ENCODE data around the gene KSR2.
"Not testable (repeated sequence)": the region's sequence is repeated elsewhere in the genome, so short reads cannot be mapped to it uniquely, and the experiment has no call there.

KSR2 gene

DNA sequence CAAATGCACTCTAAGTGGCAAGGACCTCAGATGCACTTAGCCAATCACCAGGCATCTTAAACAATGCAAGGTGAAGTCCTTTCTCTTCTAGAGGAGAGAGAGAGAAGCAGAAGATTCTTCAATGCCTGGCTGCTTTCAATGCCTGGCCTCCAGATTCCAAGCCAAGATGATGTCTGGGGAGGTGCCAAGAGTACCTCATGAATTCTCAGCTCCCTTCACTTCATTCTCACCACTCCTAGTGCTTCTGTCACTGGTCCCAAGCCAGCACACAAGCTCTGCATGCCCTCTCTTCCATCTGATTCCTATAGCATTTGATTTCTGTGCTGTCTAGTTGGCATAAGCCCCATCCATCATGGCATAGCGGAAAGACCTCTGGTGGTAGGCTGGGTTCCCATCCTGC lies 225.0 kb downstream of the KSR2 start:
- DNase-seq = no peak

DNA sequence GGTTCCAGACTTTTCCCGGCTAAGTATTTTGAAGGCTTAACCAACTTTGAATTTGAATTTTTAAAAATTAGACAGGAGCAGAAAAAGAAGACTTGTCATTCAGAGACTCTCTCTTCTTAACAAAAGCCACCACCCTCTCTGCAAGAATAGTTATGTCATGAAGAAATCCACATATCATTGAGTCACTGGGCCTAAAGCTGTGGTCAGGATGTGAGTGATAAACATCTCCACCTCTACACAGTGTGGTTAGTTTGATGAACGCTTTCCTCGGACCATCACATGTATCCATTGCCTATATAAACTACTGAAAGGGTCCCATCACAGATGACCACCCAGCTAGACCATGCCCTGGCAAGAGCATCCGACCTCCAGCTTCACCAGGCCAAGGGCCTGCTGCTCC lies 226.1 kb downstream of the KSR2 start:
- no peak for DNase-seq

DNA sequence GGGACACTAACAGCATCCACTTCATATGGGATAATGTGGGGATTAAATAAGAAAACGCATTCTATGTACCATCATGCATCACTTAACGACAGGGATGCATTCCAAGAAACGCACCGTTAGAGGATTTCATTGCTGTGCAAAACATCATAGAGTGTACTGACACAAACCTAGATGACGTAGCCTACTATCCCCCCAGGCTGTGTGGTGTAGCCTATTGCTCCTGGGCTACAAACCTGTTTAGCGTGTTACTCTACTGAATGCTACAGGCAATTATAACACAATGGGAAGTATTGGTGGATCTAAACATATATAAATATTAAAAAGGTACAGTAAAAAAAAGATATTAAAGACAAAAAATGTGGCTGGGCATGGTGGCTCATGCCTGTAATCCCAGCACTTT lies 230.6 kb downstream of the KSR2 start:
- DNase-seq = no peak

DNA sequence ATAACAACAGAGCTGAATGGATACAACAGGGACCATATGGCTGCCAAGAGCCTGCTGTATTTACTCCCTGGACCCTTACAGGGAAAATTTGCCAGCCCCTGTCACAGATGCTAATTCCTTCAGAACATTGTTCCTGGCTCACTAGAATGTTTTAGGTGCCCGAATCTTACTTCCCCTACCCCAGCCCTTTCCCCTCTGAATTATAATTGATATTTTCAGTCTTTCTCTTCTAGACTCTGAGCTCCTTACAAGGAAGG lies 235.3 kb downstream of the KSR2 start:
- no peak for DNase-seq

DNA sequence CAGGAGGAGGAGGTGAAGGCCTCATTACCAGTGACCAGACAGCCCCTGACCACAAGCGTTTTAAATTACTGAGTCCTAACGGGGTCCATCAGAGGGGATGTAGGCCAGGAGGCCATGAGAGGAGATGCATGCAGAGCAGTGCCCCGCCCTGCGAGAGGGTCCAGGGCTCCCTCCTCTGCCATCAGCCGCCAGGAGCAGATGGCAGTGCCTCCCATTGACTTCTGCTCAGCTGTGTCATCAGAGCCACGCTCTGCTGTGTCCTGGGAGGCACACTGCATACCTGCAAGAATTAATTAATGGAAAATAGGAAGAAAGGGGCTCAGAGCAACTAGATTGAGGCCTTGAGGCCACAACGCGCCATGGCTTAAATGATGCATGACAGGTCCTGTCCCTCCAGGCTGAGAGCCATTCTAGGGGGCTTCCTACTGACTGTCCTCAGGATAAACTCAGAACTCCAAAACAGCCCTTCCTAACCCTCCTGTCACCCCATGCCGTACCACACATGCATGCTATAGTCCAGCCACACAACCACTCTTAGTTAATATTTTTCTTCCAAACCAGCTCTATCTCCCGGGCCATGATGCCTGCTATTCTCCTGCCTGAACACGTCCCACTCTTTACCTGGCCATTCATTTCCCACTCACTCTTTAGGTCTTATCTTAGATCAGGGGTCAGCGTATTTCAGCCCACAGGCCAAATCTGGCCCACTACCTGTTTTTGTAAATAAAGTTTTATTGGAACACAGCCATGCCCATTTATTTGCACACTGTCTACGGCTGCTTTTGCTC lies 235.8 kb downstream of the KSR2 start:
- no peak for DNase-seq

DNA sequence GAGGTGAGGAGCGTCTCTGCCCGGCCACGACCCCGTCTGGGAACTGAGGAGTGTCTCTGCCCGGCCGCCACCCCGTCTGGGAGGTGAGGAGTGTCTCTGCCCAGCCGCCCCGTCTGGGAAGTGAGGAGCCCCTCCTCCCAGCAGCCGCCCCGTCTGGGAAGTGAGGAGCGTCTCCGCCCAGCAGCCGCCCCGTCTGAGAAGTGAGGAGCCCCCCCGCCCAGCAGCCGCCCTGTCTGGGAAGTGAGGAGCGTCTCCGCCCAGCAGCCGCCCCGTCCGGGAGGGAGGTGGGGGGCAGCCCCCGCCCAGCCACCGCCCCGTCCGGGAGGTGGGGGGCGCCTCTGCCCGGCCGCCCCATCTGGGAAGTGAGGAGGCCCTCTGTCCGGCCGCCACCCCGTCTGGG lies 237.7 kb downstream of the KSR2 start:
- not testable (repeated sequence) for DNase-seq

DNA sequence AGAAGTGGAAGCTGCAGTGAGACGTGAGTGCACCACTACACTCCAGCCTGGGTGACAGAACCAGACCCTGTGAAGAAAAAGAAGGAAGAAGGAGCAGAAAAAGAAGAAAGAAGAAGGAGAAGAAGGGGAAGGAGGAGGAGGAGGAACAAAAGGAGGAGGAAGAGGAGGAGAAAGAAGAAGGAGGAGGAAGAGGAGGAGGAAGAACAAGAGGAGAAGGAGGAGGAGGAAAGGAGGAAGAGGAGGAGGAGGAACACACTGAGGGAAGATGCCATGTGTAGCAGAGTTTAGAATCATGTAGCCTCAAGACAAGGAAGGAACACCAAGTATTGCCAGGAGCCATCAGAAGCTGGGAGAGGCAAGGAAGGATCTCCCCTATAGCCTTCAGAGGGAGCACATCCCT lies 241.5 kb downstream of the KSR2 start:
- DNase-seq = no peak

DNA sequence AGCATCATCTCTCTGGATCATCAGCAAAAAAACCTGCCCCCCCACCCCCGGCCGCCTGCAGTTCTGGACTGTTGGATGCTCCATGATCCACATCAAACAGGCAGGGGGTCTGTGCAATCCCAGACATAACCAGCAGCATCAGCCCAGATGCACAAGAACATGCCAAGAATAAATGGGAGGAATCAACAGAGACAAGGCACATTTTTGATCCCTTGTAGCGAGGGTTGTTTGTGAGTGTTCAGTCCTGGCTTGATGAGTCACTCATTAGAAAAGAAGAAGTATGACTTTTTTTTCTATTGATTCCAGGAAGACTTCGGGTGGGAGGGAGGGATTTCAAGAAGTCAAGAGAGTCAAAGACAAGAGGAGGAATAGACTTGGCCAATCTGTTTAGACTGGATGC lies 244.2 kb downstream of the KSR2 start:
- no peak for DNase-seq

DNA sequence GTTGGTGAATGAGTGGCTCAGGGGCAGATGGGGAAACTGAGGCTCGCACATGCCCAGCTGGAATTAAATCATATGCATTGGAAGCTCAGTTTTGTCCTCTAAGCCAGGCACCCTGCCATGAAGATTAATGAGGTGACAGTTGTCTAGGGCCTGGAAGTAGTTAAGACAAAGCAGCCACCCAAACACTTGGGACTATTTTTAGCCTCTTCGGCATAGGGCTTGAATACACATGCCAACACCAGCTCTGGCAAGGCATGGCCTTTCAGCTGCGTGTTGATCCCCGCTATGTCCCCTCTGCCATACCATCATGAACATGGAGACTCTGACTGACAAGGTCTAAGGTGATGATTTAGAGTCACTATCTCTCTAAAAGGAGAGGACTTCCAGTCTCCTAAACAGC lies 250.2 kb downstream of the KSR2 start:
- no peak for DNase-seq

DNA sequence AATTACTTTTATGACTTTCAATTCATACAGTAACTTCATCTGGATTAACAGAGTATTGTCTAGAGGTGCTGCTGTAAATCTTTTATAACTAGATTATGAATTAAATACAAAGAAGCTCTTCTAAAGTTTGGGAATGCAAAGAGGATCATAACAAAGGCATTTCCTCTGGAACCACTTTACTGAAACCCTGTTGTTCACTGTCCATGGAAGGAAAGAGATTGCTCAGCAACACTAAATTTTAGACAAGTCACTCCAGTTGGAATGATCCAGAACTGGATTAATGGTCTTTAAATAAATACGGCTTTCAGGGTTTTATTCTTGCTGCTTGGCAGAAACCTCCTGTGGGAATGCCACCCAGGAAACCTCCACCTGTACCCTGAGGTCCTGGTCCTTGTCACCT lies 250.6 kb downstream of the KSR2 start:
- no peak for DNase-seq

DNA sequence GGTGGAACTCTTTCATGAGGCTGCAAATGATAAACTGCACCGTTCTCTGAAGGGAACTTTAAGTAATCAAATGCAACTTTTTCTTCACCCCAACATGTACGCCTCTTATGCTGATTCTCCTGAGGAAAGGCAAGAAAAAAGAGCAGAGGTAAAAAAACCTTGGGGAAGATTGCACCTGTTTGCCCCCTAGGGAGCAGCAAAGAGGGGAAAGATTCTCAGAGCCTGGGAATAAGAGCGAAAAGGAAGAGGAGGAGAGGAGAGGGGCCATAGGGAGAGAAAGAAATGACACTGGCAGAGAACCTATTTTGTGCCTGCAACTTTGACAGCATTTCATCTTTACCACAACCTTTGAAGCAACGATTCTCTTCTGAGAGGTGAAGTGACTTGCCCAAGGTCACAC lies 254.6 kb downstream of the KSR2 start:
- no peak for DNase-seq

DNA sequence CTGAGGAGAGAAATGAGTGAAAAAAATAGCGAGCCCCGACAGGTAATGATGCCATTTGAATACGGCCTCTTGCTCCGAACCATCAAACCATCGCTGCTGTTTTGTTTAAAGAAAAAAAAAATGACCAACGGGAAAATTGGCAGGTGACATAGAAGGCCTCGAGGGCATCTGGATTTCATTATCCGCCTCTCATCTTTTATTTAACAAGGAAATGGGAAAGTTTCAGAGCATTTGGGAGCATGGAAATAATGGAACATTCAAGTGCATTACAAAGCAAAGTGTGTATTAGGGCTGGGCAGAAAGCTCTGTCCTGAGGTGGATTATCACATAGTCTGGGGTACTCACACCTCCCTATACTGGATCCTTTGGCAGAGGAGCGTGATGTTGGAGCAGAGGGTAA lies 258.7 kb downstream of the KSR2 start:
- no peak for DNase-seq

DNA sequence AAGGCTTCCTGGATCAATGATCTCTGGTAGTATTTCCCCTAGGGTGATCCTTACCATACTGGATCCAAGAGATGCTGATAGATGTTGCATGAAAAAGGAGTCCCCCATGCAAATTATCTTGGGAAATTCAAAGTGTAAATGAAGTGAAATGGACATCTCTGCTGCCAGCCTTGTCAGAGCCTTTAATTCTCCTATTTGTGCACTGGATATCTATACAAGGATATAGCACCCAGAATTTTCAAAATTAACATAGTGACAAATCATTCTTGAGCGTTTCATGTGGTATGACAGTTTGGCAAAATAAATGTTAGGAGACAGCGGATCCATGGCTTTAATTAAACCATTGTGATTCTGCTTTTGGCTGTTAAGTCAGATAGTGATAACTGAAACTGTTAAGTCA lies 260.9 kb downstream of the KSR2 start:
- no peak for DNase-seq

DNA sequence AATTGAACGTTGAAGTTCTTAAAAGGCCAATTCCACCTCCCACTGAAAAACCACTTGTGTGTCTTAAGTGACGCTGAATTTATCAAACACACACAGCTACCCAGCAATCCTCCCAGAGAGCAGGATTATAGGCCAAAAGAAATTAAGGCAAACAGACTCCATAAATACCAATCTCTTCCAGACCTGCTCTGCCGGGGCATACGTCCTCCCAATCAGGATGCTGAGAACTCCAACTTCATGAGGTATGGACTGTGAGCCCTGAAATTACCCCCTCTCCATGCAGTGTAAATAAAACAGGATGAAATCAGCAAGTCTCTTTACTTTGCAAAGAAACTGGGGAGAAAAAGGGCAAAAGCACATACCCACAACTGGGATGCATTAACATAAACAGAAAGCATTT lies 265.2 kb downstream of the KSR2 start:
- no peak for DNase-seq

DNA sequence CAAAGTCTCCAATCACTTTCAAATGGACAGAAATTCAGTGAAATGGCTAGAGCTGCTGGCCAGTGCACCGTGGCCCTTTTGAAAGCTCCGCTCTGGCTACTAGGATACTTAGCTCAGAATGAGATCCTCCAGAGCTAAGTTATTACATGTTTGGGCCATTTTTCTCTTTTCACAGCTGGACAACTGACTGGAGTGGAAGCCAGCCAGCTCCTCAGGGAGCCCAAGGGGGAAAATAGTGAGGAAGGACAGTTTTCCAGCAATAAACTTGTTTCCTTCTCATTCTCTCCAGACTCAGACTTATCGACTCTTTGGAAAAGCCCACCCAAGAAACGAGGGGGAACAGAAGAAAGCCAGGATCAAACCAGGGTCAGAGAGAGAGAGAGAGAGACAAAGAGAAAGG lies 266.0 kb downstream of the KSR2 start:
- no peak for DNase-seq

DNA sequence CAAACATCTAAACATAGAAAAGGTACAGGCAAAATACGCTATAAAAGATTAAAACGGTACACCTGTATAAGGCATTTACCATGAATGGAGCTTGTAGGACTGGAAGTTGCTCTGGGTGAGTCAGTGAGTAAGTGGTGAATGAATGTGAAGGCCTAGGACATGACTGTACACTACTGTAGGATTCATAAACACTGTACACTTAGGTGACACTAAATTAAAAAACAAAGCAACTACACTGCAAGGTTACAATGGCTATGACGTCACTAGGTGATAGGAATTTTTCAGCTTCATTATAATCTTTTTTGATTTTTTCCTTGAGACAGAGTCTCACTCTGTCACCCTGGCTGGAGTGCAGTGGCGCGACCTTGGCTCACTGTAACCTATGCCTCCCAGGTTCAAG lies 269.2 kb downstream of the KSR2 start:
- DNase-seq = no peak

DNA sequence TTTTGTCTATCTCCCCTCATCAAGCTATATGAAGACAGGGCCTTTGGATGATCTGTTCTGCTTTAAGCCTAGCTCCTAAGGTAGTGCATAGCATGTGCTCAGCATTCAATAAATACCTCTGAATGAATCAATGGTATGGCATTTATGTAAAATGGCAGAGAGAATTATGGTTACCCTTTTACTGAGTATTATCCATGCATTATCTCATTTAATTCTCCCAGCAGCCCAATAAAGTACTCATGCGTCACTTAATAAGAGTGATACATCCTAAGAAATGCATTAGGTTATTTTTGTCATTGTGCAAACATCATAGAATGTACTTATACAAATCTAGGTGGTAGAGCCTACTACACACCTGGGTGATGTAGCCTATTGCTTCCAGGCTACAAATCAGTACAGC lies 269.7 kb downstream of the KSR2 start:
- DNase-seq = no peak

DNA sequence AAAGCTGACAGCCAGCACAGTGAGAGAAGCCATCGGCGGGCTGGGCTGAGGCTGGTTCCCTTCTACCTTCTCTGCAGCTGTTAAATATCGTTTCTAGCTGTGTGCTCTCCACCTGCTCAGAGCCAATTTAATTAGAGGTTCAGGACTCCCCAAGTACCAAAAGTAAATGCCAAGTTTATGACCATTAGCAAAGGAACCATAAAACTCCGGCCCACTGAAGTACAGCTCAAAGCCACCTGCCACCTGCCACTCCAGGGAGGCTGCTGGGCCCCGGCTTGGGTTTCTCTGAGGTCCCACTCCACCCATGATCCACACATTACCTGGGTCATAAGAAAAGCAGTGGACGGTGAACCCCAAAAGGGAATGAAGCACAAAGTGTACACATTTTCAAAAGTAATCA lies 272.8 kb downstream of the KSR2 start:
- DNase-seq = no peak

DNA sequence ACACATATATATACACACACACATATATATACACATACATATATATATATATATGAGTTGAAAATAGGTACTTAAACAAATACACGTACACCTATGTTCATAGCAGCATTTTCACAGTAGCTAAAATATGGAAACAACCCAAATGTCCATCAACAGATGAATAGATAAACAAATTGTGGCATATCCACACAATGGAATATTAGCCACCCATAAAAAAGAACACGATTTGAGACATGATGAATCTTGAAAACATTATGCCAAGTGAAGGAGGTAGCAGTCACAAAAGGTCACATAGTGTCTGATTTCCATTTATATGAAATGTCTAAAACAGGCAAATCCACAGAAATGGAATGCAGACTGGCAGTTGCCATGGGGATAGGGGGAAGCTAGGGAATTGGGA lies 276.3 kb downstream of the KSR2 start:
- DNase-seq = no peak

DNA sequence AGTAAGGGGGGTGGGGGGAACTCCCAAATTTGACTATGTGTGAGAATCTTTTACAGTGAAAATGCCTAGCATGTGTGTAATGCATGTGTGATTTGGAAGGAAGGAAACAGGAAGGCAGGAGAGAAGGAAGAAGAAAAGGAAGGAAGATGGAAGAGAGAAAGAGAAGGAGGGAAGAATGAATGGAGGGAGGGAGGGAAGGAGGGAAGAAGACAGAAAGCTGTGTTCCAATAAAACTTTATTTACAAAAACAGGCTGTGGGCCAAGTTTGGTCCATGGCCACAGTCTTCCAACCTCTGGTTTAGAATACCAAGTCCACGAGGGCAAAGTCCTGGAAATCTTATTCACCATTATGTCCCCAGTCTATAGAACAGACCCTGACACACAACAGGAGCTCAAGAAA lies 278.9 kb downstream of the KSR2 start:
- no peak for DNase-seq

DNA sequence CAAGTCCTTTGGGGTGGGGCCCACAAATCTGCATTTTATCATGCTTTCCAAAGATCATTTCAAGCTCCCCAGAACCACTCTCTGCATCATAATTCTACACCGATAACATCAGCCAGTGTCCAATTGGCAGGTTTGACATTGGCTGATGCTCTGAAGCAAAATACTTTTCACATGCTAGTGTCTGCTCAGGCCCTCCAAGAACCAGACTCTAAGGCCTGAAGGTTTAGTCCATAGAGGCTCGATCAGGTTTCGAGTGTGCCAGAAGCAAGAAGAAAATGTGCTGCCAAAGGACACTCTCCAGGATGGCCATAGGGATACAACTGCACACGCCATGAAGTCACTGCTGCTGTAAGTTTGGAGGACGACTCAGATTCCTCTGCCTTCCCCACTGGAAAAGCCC lies 280.3 kb downstream of the KSR2 start:
- no peak for DNase-seq

DNA sequence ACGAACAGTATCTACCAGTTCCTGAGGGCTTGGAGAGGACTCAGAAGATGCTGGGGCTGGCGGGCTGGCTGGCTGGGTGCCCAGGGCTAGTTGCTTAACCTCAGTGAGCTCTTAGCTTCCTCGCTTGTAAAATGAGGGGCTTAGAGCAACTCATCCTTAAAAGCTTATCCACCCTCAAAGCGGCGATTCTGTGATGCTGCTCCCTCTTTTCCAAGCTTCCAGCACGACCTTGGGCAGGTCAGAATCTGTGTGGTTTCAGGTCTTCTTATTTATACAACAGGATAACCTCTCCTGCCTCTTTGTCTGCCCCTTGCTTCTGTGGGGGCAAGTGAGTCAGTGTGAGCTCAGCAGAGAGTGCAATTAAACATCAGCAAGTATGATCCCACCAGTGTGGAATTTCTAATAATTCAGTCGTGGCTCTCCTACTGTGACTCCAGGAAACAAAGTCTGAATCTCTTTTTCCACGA lies 281.8 kb downstream of the KSR2 start:
- no peak for DNase-seq

DNA sequence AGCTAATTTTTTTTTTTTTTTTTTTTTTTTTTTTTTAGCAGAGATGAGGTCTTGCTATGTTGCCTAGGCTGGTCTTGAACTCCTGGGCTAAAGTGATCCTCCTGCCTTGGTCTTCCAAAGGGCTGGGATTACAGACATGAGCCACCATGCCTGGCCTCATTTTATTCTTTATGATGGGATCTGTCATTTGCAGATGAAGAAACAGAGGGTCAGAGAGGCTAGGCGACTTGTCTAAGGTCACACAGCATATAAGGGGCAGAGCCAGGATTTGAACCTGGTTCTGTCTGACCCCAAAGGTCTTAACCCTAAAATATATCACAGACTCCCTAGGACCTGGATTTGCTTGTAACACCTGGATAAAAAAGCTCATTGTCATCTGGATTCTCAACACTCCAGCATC lies 282.6 kb downstream of the KSR2 start:
- DNase-seq = no peak

DNA sequence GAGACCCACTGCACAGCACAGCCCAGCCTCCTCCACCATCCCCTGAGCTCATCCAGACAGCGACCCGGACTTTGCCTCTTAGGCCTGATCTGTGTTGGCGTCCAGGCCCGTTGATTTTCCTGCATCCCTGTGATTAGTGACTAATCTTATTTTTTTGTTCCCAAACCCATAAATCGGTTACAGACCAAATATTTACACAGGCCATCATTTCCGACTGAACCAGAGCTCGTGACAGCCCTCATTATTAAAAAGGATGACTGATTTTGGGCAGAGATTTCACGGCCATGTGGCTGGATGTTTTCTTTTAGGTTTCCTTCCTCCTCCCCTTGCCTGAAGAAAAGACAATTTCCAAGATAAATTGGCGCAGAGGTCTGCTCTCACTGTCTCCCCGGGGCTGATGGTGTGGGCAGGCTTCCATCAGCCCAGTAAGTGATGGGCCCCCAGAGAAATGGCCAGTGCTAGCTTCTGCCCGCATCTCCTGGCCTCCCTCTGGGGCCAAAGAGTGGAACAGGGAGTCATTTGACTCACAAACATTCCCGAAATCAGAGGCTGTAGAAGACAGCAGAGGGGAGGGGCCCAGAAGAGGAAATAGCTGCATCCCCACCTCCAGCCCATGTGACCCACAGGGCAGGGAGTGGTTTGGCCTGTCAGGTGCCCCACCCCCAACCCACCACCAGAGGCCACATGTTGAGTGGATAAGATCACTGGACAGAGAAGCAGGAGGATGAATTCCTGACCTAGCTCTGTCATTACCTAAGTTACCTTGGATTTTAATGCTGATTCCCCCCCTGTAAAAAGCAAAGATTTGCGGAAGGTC lies 283.5 kb downstream of the KSR2 start:
- no peak for DNase-seq

DNA sequence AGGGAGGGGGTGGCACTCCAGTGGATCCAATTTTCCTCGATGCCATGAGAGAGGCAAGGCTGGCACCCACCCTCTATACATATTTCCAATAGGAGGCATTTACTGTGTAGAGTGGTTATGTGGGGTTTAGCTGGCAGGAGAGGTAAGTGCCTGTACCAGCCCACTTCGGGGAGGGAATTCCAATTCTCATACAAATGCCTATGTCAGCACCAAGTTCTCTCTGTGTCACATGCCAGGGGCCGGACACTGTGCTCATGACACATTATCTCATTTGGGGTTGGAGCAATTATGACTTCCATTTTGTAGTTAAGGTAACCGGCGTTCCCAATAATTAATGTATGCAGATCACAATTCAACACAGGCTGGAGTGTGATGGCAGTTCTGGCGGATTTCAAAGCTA lies 284.3 kb downstream of the KSR2 start:
- DNase-seq = no peak

Data from effector CD4-positive, alpha-beta T cell (primary cell).